GM21825 (cell line): Measurements from ENCODE around the gene FBXO31.

ENCODE experiments used
- ATAC-seq: cut with Tn5 transposase; IDR thresholded peaks from one replicate; pipeline ENCODE4 v1.9.1; 2021; ENCODE audit warnings: mild to moderate bottlenecking, moderate library complexity; ENCODE audit not compliant: unreplicated experiment

The FBXO31 gene

DNA sequence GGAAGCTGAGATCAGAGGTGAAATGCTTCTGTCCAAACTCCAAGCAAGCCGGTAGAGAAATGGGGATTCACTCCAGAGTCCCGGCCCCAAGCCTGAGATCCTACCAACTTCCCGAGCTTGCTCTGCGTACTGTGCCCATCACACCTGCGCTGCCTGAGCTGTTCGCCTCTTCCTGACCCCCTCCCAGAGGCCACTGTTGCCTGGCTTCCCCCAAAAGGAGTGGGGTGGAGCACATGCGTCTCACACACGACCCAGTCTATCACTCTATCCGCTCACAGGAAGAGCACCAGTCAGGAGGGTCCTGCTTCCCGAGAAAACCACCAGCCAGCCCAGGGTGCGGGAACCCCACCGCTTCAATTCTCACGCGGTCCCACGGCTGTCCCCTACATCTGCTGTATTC lies 52.9 kb downstream of the FBXO31 start:
- no peak for ATAC-seq

- ATAC-seq: no peak
These were observed 53.3 kb downstream of the FBXO31 start for GRCh38 chr16:87330257-87330624.

DNA sequence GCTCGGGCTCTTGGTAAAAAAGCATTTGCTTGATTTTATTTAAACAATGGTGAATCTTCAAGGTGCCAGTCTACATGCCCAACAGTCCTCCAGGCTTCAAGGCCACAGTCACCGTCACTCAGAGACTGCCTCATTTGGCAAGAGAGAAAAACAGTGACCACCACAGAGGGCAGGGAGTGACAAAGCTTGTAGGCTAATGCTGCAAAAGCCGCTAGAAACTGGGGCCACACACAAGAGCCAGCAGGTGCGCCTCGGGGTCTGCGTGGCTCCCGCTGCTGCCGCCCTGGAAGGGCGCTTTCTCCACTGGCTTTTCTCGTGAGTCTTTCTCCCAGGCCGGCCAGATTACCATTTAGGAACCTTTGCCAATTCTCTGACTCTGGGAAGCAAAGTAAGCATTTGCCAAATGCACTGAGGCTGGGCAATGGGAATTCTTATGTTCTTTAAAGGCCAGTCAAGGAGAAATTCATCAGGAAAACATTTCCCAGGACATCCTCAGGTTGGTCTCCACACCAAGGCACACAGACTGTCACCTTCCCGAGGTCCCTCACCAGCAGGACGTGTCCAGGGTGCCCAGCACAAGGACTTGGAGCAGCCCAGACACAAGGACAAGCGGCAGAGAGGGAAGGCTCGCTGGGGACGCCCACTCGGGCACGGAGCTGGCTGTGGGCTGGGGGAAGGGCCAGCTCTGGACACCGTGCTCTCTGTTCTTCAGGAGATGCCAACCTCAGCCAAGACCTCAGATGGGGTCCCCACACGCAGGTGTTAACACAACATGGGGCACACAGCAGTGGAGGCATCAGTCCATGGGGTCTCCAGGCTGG lies 53.9 kb downstream of the FBXO31 start:
- ATAC-seq: no peak

DNA sequence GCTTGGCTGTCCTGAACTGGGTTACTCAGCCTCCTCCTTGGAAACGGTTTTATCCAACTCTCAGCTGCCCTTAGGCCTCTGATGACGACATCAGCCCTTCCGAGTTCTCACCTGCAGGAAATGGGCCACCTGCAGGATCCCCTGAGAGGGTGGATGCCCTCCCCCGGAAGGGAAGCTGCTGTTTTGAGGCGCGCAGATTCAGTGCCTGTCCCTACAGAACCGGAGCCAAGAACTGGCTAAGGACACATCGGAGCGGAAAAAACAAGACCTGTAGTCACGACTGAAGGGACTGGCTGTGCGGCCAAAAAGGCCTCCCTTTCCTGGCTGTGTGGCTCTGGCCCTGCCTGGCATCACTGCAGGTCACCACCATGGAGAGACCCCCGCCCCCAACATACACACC lies 54.7 kb downstream of the FBXO31 start:
- ATAC-seq: no peak

- ATAC-seq: no peak
These were observed 55.6 kb downstream of the FBXO31 start for GRCh38 chr16:87327798-87328495.

- no peak for ATAC-seq
These were observed 57.4 kb downstream of the FBXO31 start for GRCh38 chr16:87326151-87326571.

- no peak for ATAC-seq
These were observed 58.1 kb downstream of the FBXO31 start for GRCh38 chr16:87325423-87325858.

DNA sequence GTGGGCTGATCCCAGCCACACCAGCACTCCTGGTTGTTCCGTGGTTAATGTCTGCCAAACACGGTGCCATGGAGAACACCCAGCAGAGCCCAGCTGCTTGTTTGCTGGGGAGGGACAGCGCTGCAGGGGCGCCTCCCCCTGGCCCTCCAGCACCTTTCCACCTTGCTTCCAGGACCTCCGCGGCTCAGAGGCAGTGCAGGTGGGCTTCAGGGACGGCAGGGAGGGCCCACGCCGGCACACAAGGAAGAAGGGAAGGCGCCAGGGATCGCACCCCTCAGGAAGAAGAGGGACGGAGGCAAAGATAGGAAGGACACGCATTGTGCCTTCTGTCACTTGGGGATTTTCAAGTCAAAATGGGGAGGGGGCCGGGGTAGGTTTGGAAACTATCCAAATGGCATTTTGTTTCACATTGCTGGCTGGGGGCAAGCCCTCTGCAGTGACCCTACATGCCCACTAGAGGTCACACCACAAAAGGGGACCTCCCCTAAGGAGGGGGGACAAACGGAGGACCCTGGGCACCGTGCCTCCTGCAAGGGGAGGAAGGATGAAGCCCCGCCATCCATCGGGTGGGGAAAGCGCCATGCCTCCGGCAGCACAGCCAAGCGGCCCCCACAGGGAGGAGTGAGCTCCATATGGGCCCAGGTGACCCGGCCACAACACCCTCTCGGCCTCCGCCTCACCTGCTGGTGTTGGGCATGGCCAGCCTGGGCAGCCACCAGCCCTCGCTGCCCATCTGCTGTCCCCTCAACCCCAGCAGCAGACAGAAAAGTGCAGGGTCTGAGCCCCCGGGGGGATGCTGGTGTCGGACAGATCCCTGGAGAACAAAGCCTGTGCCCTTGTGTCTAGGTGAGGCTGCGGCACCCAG lies 58.9 kb downstream of the FBXO31 start:
- peak; percentile 48 for ATAC-seq

DNA sequence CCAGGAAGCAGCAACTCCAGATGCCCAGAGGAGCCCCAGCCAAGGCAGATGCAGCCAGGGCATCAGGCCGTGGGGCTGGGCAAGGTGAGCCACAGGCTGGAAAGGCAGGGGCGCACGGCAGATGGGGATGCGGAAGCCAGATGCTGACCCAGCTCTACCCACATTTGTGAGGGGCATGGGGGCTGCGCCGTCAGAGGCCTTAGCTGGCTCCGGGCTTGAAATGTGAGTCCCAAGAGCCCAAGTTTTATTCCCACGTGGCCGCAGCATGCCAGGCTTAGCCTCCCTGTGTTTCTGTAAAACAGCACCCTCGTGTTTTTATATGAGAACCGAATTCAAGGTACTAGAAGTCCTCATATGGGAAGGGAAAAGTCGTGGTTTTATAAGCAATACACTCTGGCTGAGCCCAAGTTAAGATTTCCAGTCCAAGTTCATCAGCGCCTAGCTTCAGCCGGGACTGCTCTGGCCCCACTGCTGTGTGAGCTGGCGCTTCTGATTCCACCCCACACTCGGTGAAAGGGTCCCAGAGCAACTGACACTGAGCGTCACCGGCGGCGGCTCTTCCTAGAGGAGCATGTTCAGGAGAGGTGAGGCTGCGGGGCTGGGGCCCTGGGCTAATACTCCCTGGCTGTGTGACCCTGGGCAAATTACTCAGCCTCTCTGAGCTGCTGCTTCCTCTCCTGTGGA lies 59.7 kb downstream of the FBXO31 start:
- no peak for ATAC-seq

- ATAC-seq: no peak
These were observed 60.5 kb downstream of the FBXO31 start for GRCh38 chr16:87322833-87323726.

DNA sequence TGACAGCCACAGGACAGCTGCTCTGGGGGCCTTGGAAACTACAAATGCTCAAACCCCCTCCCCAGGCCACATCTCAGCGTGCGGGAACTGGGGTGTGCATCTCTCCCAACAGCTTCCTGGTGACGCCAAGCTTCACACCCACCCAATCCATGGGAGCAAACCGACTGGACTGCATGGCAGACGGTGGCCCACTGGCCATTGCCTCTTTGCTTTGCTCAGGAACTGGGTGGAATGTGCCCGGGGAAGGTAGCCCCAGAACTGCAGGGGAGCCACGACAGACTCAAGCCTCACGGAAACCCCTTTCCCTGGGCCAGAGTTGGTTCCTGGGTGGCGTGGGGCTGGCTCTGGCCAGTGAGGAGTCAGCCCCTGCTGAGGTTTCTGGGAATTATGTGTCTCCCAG lies 61.2 kb downstream of the FBXO31 start:
- no peak for ATAC-seq

DNA sequence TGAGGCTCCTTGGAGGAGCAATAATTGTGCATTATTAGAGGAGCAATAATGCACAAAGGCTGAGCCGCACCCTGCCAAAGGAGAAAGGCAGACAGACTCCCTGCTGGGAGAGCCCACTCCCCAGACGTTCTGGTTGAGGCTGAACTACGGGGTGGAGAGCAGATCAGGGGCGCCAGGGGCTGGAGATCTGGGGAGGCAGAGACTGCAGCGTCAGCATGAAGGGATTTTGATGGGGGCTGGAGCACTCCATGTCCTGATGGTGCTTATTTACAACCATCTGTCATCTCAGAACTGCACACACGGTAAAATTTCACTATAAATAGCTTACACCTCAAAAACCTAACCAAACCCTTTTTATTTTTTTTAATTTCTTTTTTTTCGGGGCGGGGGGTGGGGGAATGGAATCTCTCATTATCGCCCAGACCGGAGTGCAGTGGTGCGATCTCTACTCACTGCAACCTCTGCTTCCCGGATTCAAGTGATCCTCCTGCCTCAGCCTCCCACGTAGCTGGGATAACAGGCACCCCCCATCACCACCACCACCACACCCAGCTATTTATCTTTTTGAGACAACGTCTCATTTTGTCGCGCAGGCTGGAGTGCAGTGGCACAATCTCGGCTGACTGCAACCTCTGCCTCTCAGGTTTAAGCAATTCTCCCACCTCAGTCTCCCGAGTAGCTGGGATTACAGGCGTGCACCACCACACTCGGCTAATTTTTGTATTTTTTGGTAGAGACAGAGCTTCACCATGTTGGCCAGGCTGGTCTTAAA lies 62.1 kb downstream of the FBXO31 start:
- no peak for ATAC-seq

DNA sequence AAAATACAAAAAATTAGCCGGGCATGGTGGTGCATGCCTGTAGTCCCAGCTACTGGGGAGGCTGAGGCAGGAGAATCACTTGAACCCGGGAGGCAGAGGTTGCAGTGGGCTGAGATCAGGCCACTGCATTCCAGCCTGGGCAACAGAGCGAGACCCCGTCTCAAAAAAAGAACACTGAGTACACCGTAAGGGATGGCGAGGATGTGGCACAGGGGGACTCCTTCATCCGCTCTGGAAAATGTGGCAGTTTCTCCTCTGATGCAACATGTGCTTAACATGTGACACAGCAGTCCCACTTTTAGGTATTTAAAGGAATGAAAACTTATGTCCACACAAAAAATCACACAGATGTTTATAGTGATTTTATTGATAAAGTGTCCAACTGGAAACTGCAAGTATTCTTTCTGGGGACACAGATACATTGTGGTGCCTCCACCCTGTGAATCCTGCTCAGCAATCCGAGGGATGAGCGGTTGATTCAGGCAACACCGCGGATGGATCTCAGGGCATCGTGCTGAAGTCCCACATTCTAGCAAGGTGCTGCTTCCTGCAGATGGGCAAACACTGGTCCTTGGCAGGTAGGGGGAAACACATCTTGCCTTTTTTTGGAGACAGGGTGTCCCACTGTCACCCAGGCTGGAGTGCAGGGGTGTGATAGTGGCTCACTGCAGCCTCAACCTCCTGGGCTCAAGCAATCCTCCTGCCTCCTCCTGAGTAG lies 62.9 kb downstream of the FBXO31 start:
- ATAC-seq: no peak

DNA sequence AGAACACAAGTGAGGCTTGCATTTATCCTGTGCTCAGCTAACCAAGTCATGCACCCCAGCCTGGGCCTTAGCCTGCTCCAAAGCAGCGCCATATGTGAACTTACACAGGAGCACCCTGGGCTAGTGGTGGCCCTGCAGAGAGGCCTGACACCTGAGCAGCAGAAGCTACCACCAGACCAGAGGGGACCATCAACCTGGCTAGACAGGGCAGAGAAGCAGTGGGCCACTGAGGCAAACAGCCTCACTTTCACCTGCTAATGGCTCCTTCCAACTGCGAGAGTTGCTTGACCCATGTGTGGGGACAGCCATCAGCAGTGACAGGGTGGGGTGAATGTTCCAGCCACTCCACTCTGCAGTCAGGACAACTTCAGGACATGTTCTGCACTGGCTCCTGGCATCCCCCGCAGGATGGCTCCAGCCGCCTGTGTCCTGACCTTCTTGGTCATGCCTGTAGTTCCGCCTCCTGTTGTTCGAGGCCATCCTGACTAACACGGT lies 63.5 kb downstream of the FBXO31 start:
- no peak for ATAC-seq

- no peak for ATAC-seq
These were observed 64.6 kb downstream of the FBXO31 start for GRCh38 chr16:87319011-87319410.

GRCh38 chr16:87317750-87318644 lies 65.6 kb downstream of the FBXO31 start:
- ATAC-seq: no peak
